NCI-H460 (cell line): Measurements from ENCODE around the gene MCUR1. TPM values are rescaled to one million over a fixed set of nuclear protein-coding genes. Genes with fewer than 3 reads are reported as not detected.
"Not testable (repeated sequence)": the region's sequence is repeated elsewhere in the genome, so short reads cannot be mapped to it uniquely, and the experiment has no call there.

Source experiments
- DNase-seq: peaks from one replicate; pipeline ENCODE4 v3.0.0-alpha.2; 2016; ENCODE audit warnings: low read depth; ENCODE audit errors: extremely low read depth
- total RNA-seq: library from RNA; depleted of rRNA; stranded (reverse); fragments of >200 nt; shearing (Covaris generic); gene quantifications from 2 replicates; pipeline ENCODE4 v1.2.3, GENCODE V29; 2014

Gene MCUR1
- total RNA-seq, 1 experiment from 2014 or later = 20.4 TPM

DNA sequence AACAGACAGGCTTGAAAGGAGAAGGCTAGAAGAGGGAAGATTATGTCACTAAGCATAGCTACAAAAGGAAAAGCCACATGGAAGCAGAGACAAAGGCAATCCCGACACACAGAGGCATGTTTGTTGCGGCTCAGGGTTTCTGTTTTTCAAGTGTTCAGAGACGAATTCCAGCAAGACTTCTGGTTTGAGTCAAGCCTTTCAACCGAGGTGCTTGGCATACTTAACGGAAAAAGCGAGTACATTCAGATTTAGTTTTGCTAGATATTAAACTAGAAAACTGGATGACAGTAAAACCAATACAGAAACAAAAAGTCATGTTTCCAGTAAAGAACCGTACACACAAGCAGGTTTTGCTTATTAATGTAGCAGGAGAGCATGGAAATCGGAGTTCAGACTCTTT is 27.2 kb downstream of the MCUR1 start:
- no peak for DNase-seq

DNA sequence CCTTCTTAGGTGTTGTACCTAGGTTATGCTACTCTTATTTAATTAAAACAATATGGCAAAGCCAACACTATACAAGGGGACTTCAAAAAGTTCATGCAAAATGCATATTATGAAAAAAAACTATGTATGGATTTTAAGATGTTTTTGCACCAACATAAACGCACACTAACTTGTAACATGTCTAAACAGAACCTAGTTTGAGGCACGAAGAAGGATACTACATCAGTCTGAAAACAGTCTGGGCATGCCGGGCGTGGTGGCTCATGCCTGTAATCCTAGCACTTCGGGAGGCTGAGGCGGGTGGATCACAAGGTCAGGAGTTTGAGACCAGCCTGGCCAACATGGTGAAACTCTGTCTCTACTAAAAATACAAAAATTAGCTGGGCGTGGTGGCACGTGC is 34.2 kb downstream of the MCUR1 start:
- DNase-seq = not testable (repeated sequence)

DNA sequence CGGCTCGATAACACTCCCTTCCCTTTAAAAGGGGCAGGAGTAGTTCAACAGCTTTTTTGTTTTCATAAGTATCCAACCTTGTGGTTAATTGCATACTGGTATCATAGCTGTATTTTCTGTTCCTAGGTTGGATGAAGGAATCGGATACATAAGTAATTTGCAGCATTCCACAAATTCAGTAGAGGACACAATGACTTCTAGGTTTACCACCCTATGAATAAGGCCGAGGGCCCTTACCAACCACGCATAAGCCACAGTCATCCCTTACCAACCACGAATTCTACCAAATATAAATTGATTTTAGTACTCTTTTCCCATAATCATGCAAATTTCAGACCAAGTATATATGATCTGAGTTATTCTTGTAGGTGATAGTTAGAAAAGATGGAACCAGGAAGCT is 36.3 kb downstream of the MCUR1 start:
- no peak for DNase-seq

DNA sequence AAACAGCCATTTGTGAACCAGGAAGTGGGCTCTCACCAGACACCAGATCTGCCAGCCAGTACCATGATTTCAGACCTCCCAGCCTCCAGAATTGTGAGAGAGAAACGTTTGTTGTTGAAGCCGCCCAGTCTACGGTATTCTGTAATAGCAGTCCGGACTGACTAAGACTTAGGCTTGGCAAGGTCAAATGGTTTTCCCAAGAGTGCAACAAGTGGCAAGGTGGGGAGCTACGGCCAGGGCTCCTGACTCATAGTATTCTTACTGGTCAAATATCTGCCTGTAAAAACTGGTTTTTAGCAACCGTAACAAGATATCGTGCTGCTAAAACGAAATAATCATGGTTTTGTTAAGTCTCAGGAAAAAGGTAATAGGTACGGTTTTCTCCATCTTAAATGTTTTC is 37.8 kb downstream of the MCUR1 start:
- no peak for DNase-seq

DNA sequence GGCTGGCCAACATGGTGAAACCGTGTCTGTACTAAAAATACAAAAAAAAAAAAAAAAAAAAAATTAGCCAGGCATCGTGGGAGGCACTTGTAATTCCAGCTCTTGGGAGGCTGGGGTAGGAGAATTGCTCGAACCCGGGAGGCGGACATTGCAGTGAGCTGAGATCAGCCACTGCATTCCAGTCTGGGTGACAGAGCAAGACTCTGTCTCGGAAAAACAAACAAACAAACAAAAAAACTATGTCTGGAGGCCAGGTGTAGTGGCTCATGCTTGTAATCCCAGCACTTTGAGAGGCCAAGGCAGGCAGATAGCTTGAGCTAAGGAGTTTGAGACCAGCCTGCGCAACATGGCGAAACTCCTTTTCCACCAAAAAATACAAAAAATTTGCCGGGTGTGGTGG is 38.9 kb downstream of the MCUR1 start:
- DNase-seq = not testable (repeated sequence)

DNA sequence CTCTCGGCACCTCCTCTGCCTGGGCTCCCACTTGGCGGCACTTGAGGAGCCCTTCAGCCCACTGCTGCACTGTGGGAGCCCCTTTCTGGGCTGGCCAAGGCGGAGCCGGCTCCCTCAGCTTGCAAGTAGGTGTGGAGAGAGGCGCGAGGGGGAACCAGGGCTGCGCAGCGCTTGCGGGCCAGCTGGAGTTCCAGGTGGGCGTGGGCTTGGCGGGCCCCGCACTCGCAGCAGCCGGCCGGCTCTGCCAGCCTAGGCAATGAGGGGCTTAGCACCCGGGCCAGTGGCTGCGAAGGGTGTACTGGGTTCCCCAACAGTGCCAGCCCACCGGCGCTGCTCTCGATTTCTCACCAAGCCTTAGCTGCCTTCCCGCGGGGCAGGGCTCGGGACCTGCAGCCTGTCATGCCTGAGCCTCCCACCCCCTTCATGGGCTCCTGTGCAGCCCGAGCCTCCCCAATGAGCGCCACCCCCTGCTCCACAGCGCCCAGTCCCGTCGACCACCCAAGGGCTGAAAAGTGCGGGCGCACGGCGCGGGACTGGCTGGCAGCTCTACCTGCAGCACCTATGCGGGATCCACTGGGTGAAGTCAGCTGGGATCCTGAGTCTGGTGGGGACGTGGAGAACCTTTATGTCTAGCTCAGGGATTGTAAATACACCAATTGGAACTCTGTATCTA is 41.9 kb downstream of the MCUR1 start:
- not testable (repeated sequence) for DNase-seq

DNA sequence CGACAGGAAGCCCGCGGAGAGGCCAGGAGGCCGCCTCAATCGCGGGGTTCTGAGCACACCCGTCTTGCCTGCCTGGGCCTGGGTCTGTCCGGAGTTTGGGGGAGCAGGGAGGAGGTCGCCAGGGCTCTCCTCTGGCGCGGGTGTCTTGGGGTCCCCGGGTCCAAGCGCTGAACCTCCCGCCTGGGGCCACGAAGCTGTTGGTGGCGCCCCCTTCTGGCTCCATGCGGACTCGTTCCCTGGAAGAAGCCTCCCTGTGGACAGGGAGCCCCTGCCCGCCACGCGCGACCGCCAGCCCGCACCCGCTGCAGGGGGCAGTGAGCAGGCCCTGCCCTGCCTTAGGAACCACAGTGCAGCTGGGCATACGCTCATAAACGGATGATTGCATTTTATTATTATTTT is 44.7 kb downstream of the MCUR1 start:
- no peak for DNase-seq

DNA sequence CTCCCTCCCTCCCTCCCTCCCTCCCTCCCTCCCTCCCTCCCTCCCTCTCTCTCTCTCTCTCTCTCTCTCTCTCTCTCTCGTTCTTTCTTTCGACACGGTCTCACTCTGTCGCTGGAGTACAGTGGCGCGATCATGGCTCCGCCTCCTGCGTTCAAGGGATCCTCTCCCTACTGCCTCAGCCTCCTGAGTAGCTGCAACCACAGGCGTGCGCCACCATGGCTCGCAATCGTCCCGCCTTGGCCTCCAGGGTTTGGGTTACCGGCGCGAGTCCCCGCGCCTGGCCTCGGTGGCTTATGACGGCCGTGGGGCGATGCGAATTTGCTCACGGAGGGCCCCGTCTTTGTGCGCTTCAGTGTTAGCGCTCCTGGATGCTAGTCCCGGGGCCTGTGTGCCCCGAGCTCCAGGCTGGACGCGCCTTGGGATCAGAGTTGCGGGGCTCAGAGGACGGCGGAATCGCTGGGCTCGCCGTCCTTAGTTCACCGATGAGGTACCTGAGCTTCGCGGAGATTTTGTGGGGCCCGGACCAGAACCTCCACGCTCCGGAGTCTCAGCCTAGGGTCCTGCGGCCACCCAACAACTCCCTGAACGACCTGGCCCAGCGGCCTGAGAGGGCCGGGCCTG is 45.2 kb downstream of the MCUR1 start:
- no peak for DNase-seq

DNA sequence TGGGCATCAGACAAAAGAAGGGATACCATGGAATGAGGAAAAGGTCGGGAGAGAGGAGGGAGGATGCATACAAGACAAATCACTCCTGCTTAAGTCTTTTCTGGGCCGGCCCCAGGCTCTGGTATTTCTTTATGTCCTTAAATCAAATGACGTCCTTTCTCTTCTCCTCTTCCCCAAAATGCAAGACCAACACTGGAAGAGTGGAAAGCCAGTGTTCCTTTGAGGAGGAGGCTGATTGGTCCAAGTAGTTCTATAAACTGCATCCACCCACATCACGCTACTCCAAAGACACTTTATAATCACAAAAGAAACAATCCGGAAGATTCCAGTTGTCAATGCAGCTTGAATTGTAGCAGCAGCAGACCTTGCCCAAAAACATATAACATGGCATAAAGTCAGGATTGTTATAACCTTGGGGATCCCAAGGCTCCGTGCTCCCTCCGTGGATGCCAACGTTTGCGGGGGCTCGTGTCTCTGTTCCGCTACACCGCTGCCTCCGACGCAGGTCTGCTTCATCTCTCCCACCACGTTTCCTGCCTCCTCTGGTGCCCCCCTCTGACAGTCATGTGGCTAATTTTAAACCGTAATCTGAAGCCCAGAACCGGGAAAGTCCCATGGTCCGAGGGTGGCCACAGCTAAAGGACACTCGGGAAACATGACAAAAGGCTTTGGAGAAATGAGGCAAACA is 47.1 kb downstream of the MCUR1 start:
- DNase-seq = no peak

DNA sequence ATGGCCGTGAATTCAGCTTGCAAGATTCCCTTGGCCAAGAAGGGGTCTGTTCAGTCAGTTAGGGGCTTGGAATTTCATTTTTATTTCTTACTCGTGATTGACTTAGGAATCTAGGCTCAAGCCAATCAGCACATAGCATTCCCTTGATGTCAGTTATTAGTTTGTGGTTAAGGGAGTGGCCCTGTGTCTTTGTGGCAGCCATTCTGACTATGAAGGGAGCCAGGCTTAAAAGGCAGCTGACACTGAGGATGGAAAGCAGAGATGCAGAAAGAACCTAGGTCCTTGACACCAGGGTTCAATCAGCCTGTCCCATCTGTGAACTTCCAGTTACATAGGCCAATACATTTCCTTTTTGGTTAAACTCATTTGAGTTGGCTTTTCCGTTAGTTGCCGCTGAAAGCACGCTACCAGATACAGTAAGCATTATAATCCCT is 48.1 kb downstream of the MCUR1 start:
- no peak for DNase-seq

DNA sequence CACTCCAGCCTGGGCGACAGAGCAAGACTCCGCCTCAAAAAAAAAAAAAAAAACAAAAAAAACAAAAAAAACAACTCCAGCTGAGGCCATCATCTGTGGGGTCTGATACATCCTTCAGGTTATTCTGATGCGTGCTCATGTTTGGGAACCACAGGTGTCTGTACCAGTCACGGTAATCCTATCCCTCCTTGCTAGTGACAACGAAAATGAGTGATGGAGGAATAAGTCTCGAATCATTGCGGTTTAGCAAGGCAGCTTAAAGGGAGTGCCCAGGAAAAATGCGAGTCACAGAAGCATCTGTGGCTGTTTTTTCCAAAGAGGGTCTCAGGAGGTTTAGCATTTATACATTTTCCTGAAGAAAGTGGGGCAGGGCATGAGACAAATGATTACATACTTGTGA is 48.8 kb downstream of the MCUR1 start:
- DNase-seq = no peak

DNA sequence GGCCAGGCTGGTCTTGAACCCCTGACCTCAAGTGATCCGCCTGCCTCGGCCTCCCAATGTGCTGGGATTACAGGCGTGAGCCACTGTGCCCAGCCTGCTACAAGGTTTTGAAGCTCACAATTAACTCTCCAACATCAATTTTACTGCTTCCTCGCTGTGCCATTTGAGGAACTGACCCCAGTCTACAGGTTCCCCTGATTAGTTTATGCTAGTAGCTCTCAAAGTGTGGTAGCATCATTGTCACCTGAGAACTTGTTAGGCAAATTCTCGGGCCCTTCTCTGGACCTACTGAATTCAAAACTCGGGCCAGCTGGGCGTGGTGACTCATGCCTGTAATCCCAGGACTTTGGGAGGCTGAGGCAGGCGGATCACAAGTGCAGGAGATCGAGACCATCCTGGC is 49.4 kb downstream of the MCUR1 start:
- DNase-seq = no peak

DNA sequence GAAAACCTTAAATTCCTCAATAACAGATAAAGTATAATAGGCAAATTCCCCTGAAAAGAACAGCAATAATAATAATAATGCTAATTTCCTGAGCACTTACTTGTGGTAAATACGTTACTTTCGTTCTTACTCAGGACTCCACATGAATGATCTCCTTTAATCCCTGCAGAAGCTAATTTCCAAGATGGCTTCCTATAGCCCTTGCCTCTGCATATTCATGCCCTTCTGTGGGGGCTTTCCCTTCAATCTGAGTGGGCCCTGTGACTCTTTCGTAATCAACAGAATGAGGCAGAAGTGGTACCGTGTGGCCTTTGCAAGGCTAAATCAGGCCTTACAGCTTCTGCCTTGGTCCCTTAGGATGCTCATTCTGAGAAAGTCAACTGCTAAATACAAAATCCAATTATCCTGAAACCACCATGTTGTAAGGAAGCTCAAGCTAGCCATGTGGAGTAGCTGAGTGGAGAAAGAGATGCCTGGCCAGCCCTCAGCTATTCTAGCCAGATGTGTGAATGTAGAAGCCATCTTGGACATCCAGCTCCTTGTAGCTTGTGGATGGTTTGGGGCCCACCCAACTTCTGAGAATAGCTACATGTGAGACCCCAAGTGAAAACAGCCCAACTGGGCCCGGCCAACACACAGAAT is 50.5 kb downstream of the MCUR1 start:
- no peak for DNase-seq

DNA sequence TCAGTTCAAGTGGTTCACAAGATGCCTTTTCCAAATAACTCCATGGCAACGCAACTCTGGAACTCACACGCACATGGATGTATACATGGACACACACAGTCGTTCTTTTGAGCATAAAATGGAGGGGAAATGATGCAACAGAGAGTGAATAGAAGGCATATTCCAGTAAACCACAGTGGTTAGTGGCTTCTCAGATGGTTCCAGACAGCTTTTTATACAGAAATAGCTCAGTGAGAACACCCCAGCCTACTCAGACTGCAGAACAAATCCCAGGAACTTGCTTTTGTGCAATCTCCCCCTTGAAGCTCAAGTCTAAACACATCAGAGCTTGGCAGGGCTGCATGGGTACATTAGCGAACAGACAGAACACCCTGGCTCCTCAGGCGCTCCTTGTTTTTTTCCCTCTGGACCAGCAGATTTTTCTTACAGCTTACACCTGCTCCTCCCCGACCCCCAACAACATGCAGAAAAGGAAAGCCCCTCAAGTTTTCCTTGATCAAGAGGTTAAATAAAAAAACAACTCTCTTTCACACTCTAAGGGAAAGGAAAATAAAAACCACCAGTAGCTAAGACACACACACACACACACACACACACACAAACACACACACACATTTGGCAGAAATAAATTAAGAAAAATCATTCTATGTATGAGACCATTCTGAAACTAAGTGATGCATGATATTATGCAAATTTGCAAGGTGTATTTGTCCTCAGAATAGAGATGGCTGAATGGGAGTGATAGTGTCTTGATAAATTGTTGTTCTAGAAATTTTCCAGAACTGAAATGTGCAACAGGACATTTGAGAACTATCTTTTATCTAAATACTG is 51.5 kb downstream of the MCUR1 start:
- no peak for DNase-seq

DNA sequence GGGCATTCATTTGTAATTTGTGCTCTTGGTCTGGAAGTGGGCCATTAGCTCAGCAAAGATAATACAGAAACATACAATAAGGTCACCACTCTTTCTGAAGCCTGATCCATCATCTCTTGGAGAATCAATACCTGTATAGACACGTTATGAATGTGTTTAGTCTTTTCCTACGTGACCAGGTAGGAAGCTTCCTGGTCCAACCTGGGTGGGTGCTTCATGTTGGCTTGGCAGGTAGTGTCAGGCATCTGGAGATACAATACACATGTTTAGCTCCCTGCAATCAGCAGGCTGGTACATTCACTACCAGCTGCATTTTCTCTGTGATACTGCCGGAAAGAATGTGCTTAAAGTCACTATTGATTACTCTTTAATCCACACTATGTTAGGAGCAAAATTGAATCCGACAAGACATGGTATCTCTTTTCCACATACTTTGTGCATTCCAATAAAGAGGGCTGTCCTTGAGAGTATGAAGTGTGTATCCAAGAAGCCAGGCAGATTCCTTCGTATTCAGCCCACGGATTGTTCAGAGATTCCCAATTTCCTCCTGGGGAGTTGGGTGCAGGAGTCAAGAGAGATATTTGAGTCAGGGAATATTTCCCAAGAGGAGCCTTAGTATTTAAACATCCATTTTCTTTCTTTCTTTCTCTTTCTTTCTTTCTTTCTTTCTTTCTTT is 52.9 kb downstream of the MCUR1 start:
- no peak for DNase-seq

DNA sequence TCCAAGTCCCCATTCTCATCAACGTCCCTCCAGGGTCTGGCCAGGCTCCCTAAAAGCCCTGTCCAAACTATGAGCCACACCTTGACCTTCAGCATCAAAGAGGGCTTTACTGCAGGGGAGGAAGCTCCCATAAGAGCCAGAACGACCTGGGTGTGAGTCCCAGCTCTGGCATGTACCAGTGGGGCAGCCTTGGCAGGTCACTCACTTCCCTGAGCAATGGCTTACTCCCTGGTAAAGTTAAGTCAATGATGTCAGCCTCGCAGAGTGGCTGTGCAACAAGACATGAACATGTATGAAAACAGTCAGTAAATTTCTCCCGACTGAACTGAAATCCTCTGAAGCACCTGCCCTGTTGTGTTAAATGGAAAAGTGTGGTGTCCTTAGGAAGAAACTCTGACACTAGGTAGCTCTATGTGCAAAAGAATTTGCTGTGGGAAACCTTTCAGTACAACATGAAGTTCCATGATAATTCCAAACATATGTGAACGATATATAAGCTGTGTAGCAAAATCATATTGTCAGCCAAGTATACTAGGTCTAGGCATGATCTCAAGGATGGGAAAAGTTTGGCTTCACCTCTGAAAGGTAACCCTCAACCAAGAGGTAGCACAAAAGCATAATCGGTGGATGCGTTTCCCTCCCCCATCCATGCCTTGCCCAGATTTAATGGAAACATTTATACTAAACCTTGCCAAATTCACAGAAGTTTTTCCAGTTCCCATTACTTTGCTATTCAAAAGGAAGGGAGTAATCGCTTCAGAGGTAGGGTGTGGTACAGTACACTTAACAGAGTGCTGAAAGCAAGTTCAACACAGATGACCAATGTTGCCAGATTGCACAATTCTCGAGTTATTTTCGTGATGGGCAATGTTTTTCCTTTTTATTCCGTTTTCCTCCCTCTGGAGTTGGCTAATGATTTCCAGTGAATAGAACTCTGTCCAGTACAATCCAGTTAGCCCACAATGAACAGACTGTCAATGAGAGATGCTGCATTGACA is 53.8 kb downstream of the MCUR1 start:
- no peak for DNase-seq

DNA sequence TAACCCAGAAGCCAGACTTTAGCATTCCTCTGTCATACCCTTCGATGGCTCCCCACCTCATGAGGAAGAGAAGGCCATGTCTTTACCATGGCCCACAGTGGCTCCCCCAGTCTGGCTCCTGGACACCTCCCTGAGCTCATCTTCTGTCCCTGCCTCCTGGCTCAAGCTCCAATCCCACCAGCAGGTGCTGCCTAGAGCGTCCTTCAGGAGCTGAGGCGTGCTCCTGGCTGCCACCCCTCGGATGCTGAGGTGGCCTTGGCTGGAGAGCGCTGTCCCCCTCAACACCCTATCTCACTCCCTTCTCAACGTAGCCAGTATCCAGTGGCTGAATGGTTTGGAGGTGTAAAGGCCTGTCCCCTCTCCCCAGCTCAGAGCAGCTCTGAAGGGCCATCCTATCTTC is 55.3 kb downstream of the MCUR1 start:
- DNase-seq = no peak

DNA sequence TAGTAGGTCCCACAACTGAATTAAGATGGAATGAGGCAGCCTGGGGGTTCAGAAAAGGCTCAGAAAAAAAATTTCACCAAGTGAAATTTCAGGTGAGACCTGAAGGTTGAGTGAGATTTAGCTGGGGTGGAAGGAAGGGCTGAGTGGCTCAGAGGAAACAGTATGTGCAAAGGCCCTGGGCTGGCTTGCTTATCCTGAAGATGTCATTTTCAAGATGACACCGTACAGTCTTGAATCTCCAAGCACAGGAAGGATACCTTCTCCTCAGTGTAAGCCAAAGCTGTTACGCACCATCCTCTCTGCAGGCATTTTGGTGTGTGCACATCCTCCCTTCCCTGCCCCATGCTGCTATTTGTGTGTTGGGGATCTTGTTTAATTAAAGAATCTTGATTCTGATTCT is 59.7 kb downstream of the MCUR1 start:
- no peak for DNase-seq

DNA sequence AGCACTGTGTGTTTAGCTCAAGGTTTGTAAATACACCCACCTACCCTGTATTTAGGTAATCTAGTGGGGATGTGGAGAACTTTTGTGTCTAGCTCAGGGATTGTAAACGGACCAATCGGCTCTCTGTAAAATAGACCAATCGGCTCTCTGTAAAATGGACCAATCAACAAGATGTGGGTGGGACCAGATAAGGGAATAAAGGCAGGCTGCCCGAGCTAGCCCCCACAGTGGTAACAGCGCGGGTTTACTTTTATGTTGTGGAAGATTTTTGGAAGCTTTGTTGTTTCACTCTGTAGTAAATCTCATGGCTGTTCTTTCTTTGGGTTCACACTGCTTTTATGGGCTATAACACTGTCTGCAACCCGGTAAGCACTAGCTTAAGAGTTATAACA is 70.6 kb downstream of the MCUR1 start:
- DNase-seq = no peak
